ENCODE results near the gene TNS4.

TNS4 gene

GRCh38 chr17:40536295-40537171, 35.1 kb upstream of the TNS4 start:
- DNase-seq (ENCODE audit: low read depth in 2 of 2) = no peak

- no peak for DNase-seq (ENCODE audit: low read depth in 2 of 2)
These were observed 34.5 kb upstream of the TNS4 start for GRCh38 chr17:40535924-40536294.

- DNase-seq (ENCODE audit: low read depth in 2 of 2) = no peak
These were observed 34.0 kb upstream of the TNS4 start for GRCh38 chr17:40535438-40535837.

- DNase-seq (ENCODE audit: low read depth in 2 of 2) = no peak
These were observed 33.2 kb upstream of the TNS4 start for GRCh38 chr17:40534371-40535189.

- no peak for DNase-seq (ENCODE audit: low read depth in 2 of 2)
These were observed 32.5 kb upstream of the TNS4 start for GRCh38 chr17:40533896-40534295.

GRCh38 chr17:40532520-40533253, 31.3 kb upstream of the TNS4 start:
- no peak for DNase-seq (ENCODE audit: low read depth in 2 of 2)

GRCh38 chr17:40531051-40531991, 29.9 kb upstream of the TNS4 start:
- DNase-seq (ENCODE audit: low read depth in 2 of 2) = no peak

GRCh38 chr17:40530531-40530994, 29.1 kb upstream of the TNS4 start:
- no peak for DNase-seq (ENCODE audit: low read depth in 2 of 2)

GRCh38 chr17:40529991-40530390, 28.6 kb upstream of the TNS4 start:
- DNase-seq (ENCODE audit: low read depth in 2 of 2) = no peak

GRCh38 chr17:40528692-40529417, 27.4 kb upstream of the TNS4 start:
- DNase-seq (ENCODE audit: low read depth in 2 of 2) = no peak

- DNase-seq (ENCODE audit: low read depth in 2 of 2) = no peak
These were observed 25.2 kb upstream of the TNS4 start for GRCh38 chr17:40526668-40527067.

GRCh38 chr17:40525294-40525693, 23.9 kb upstream of the TNS4 start:
- DNase-seq (ENCODE audit: low read depth in 2 of 2) = no peak

GRCh38 chr17:40524243-40524965, 23.0 kb upstream of the TNS4 start:
- no peak for DNase-seq (ENCODE audit: low read depth in 2 of 2)

- no peak for DNase-seq (ENCODE audit: low read depth in 2 of 2)
These were observed 21.5 kb upstream of the TNS4 start for GRCh38 chr17:40522961-40523310.

- no peak for DNase-seq (ENCODE audit: low read depth in 2 of 2)
These were observed 21.0 kb upstream of the TNS4 start for GRCh38 chr17:40522250-40522960.

- DNase-seq (ENCODE audit: low read depth in 2 of 2) = no peak
These were observed 19.6 kb upstream of the TNS4 start for GRCh38 chr17:40520991-40521453.

- no peak for DNase-seq (ENCODE audit: low read depth in 2 of 2)
These were observed 17.8 kb upstream of the TNS4 start for GRCh38 chr17:40519089-40519775.

- no peak for DNase-seq (ENCODE audit: low read depth in 2 of 2)
These were observed 17.1 kb upstream of the TNS4 start for GRCh38 chr17:40518401-40519088.

All from fibroblast of skin of left quadriceps (primary cell).